Neuron (in vitro differentiated cells): ENCODE data around the gene SCEL.
"Not testable (repeated sequence)": the region's sequence is repeated elsewhere in the genome, so short reads cannot be mapped to it uniquely, and the experiment has no call there.

Source experiments
- H2AFZ ChIP-seq: one replicate; pipeline ENCODE4 v1.6.1; 2013; ENCODE audit warnings: low read depth, mild to moderate bottlenecking, inconsistent platforms, low read length, moderate library complexity
- H3K27me3 ChIP-seq: one replicate; pipeline ENCODE4 v1.6.1; 2013; ENCODE audit warnings: low read length; ENCODE audit not compliant: insufficient read depth
- H3K36me3 ChIP-seq: one replicate; pipeline ENCODE4 v1.6.1; 2013; ENCODE audit warnings: low read length; ENCODE audit not compliant: insufficient read depth
- H3K4me1 ChIP-seq: one replicate; pipeline ENCODE4 v1.6.1; 2013; ENCODE audit warnings: low read length; ENCODE audit not compliant: insufficient read depth
- H3K4me3 ChIP-seq: 2 replicates; pipeline ENCODE4 v1.5.1; 2013; ENCODE audit warnings: mild to moderate bottlenecking, low read length, moderate library complexity
- H3K9me3 ChIP-seq: one replicate; pipeline ENCODE4 v1.6.1; 2013; ENCODE audit warnings: low read length

The SCEL gene

GRCh38 chr13:77599351-77599750 is 63.8 kb downstream of the SCEL start:
- Histone ChIP-seq H3K4me1 (peaks cover 4% of the 10 kb centered on the region), H2AFZ (no peak overlapping the region), H3K9me3 (no peaks in the 10 kb centered on the region), H3K27me3 (no peaks in the 10 kb centered on the region), H3K36me3 (no peaks in the 10 kb centered on the region), H3K4me3 (no peak overlapping the region)

- Histone ChIP-seq H3K4me3 (no peak overlapping the region), H3K36me3 (no peaks in the 10 kb centered on the region), H2AFZ (no peak overlapping the region), H3K27me3 (no peaks in the 10 kb centered on the region), H3K9me3 (no peaks in the 10 kb centered on the region), H3K4me1 (peaks cover 4% of the 10 kb centered on the region)
Observed at GRCh38 chr13:77600701-77601100, 65.2 kb downstream of the SCEL start.

- H3K9me3 ChIP-seq, result no peaks in the 10 kb centered on the region
- no peaks in the 10 kb centered on the region for H3K36me3 ChIP-seq
- H3K4me1 ChIP-seq, result no peaks in the 10 kb centered on the region
- H3K4me3 ChIP-seq, result no peak overlapping the region
- no peak overlapping the region for H2AFZ ChIP-seq
- H3K27me3 ChIP-seq, result no peaks in the 10 kb centered on the region
Observed at GRCh38 chr13:77611068-77611467, 75.6 kb downstream of the SCEL start.

GRCh38 chr13:77616027-77616426 is 80.5 kb downstream of the SCEL start:
- H3K27me3 ChIP-seq, result no peaks in the 10 kb centered on the region
- H3K36me3 ChIP-seq, result no peaks in the 10 kb centered on the region
- no peaks in the 10 kb centered on the region for H3K9me3 ChIP-seq
- peaks cover 22% of the 10 kb centered on the region for H3K4me1 ChIP-seq
- no peak overlapping the region for H3K4me3 ChIP-seq
- H2AFZ ChIP-seq, result no peak overlapping the region

- Histone ChIP-seq H3K27me3 (no peaks in the 10 kb centered on the region), H2AFZ (peak overlapping the region; percentile 61), H3K36me3 (no peaks in the 10 kb centered on the region)
Observed at GRCh38 chr13:77619655-77620054, 84.1 kb downstream of the SCEL start.

GRCh38 chr13:77620138-77620537 is 84.6 kb downstream of the SCEL start:
- Histone ChIP-seq H3K27me3 (no peaks in the 10 kb centered on the region), H3K4me3 (no peak overlapping the region), H2AFZ (peak overlapping the region; percentile 61), H3K9me3 (no peaks in the 10 kb centered on the region), H3K36me3 (no peaks in the 10 kb centered on the region), H3K4me1 (peaks cover 22% of the 10 kb centered on the region)

More at GRCh38 chr13:77619655-77620054, 84.1 kb downstream of the SCEL start:
- Histone ChIP-seq H3K4me3 (no peak overlapping the region), H3K4me1 (peaks cover 22% of the 10 kb centered on the region), H3K9me3 (no peaks in the 10 kb centered on the region)

- H3K27me3 ChIP-seq, result no peaks in the 10 kb centered on the region
- H3K4me1 ChIP-seq, result peaks cover 10% of the 10 kb centered on the region
- H3K9me3 ChIP-seq, result no peaks in the 10 kb centered on the region
- no peaks in the 10 kb centered on the region for H3K36me3 ChIP-seq
- H2AFZ ChIP-seq, result no peak overlapping the region
- H3K4me3 ChIP-seq, result no peak overlapping the region
Observed at GRCh38 chr13:77623806-77624205, 88.3 kb downstream of the SCEL start.

GRCh38 chr13:77628170-77628569 is 92.7 kb downstream of the SCEL start:
- H3K4me3 ChIP-seq, result no peak overlapping the region
- no peak overlapping the region for H2AFZ ChIP-seq
- no peaks in the 10 kb centered on the region for H3K36me3 ChIP-seq
- no peaks in the 10 kb centered on the region for H3K9me3 ChIP-seq
- H3K4me1 ChIP-seq, result no peaks in the 10 kb centered on the region
- H3K27me3 ChIP-seq, result no peaks in the 10 kb centered on the region

GRCh38 chr13:77637588-77637987 is 102.1 kb downstream of the SCEL start:
- Histone ChIP-seq H3K4me3 (no peak overlapping the region), H3K36me3 (no peaks in the 10 kb centered on the region), H3K4me1 (peaks cover 5% of the 10 kb centered on the region), H2AFZ (no peak overlapping the region), H3K27me3 (no peaks in the 10 kb centered on the region), H3K9me3 (no peaks in the 10 kb centered on the region)

GRCh38 chr13:77650409-77650808 is 114.9 kb downstream of the SCEL start:
- H3K4me1 ChIP-seq, result no peaks in the 10 kb centered on the region
- no peaks in the 10 kb centered on the region for H3K9me3 ChIP-seq
- H3K36me3 ChIP-seq, result no peaks in the 10 kb centered on the region
- no peaks in the 10 kb centered on the region for H3K27me3 ChIP-seq
- H2AFZ ChIP-seq, result no peak overlapping the region
- H3K4me3 ChIP-seq, result no peak overlapping the region

- Histone ChIP-seq H3K9me3 (peaks cover 3% of the 10 kb centered on the region), H2AFZ (no peak overlapping the region), H3K4me1 (no peaks in the 10 kb centered on the region), H3K27me3 (no peaks in the 10 kb centered on the region), H3K4me3 (no peak overlapping the region), H3K36me3 (no peaks in the 10 kb centered on the region)
Observed at GRCh38 chr13:77653301-77653700, 117.8 kb downstream of the SCEL start.

- not testable (repeated sequence) for H3K4me1 ChIP-seq, H3K36me3 ChIP-seq, H2AFZ ChIP-seq, H3K9me3 ChIP-seq, H3K4me3 ChIP-seq, H3K27me3 ChIP-seq
Observed at GRCh38 chr13:77660016-77660415, 124.5 kb downstream of the SCEL start.

- no peak overlapping the region for H2AFZ ChIP-seq
- no peaks in the 10 kb centered on the region for H3K27me3 ChIP-seq
Observed at GRCh38 chr13:77660841-77661250, 125.3 kb downstream of the SCEL start.

GRCh38 chr13:77662301-77662700 is 126.8 kb downstream of the SCEL start:
- not testable (repeated sequence) for H3K9me3 ChIP-seq, H3K36me3 ChIP-seq, H3K4me3 ChIP-seq, H2AFZ ChIP-seq, H3K4me1 ChIP-seq, H3K27me3 ChIP-seq

More at GRCh38 chr13:77660841-77661250, 125.3 kb downstream of the SCEL start:
- Histone ChIP-seq H3K4me3 (no peak overlapping the region), H3K9me3 (peaks cover 6% of the 10 kb centered on the region), H3K4me1 (no peaks in the 10 kb centered on the region), H3K36me3 (no peaks in the 10 kb centered on the region)
